ENCODE results near the gene CEP135.
"Not testable (repeated sequence)": the region's sequence is repeated elsewhere in the genome, so short reads cannot be mapped to it uniquely, and the experiment has no call there.

Gene CEP135, protein sequence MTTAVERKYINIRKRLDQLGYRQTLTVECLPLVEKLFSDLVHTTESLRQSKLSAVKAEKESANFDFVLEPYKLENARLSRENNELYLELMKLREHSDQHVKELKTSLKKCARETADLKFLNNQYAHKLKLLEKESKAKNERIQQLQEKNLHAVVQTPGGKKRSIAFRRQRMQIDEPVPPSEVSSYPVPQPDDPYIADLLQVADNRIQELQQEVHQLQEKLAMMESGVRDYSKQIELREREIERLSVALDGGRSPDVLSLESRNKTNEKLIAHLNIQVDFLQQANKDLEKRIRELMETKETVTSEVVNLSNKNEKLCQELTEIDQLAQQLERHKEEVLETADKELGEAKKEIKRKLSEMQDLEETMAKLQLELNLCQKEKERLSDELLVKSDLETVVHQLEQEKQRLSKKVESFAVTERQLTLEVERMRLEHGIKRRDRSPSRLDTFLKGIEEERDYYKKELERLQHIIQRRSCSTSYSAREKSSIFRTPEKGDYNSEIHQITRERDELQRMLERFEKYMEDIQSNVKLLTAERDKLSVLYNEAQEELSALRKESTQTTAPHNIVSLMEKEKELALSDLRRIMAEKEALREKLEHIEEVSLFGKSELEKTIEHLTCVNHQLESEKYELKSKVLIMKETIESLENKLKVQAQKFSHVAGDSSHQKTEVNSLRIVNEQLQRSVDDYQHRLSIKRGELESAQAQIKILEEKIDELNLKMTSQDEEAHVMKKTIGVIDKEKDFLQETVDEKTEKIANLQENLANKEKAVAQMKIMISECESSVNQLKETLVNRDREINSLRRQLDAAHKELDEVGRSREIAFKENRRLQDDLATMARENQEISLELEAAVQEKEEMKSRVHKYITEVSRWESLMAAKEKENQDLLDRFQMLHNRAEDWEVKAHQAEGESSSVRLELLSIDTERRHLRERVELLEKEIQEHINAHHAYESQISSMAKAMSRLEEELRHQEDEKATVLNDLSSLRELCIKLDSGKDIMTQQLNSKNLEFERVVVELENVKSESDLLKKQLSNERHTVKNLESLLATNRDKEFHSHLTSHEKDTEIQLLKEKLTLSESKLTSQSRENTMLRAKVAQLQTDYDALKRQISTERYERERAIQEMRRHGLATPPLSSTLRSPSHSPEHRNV
- long read RNA-seq, donor 1, partial matches to known transcripts = 7 of 7 reads
- long read RNA-seq, donor 1, other reads (novel, unspliced or antisense) = 0 of 7 reads
- long read RNA-seq, donor 2, full-length matches to known transcripts = 1 of 1 reads
- long read RNA-seq, donor 2, partial matches to known transcripts = 0 of 1 reads
- long read RNA-seq, donor 2, other reads (novel, unspliced or antisense) = 0 of 1 reads
- long read RNA-seq, donor 3, partial matches to known transcripts = 0 of 1 reads
- long read RNA-seq, donor 3, other reads (novel, unspliced or antisense) = 0 of 1 reads
- long read RNA-seq, donor 4, partial matches to known transcripts = 7 of 9 reads
- long read RNA-seq, donor 4, other reads (novel, unspliced or antisense) = 0 of 9 reads
- long read RNA-seq, donor 5, partial matches to known transcripts = 6 of 10 reads
- long read RNA-seq, donor 5, other reads (novel, unspliced or antisense) = 0 of 10 reads
- long read RNA-seq, donor 6 = 0 reads
- long read RNA-seq, donor 7 = 0 reads
- long read RNA-seq, donor 8 = 0 reads

DNA sequence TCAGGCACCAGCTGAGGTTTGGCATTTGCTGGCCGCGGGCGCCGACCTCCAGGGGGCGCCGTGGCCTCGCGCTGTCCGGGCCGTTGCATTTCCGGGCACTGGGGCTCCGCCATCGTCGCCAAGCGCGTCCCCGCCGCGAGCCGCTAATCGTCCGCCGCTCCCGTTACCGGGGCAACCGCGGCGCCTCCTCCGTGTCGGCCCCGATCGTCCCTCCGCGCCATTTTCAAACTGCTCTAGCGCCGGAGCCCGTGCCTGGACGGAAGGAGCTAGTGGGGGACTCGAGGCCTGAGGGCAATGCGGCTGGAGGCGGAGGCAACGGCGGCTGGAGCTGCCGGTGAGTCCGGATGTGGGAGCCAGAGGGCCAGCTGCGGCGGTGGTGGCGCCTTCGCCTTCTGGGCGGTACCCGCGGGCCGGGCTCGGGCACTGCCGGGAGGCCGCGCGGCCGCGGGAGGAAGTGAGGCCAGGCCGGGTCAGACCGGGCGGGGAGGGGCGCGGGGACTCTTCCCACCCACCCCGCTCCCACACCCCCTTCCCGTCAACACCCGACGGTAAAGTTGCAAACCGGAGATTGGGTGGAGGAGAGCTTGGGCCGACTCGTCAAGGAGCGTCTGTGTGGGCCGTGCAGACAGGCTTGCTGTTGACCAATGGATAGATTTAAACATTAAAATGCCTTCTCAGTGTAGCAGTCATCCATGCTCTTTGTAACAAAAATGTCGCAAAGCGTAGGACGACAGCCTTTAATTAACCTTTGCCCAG is at the start of gene CEP135:
Gene CEP135 (plus strand): TSS at position 220 of the 756 bp plus-strand sequence. CDS start 3,186 bp downstream, outside the sequence.
- peak; percentile 98 for DNase-seq

- no peak for DNase-seq
These were observed 46.1 kb upstream of the CEP135 start for GRCh38 chr4:55902677-55903076.

DNA sequence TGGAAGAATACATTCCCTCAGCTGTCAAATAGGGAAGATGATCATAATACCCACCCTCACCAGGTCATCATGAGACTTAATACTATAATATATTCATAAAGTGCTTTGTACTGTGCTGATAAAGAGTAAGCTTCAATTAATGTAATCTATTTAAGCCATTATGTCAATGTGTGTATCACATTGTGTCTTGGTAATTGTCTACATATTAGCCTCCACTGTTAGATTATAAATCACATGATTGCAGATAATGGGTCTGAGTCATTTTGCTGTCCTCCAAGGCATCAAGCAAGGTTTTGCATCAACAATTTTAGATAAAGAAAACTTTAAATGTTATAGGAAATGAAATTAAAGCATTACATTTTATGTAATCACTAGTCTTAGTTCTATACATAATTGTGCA is 45.2 kb upstream of the CEP135 start:
- DNase-seq = no peak

GRCh38 chr4:55904576-55904975 is 44.2 kb upstream of the CEP135 start:
- DNase-seq = no peak

DNA sequence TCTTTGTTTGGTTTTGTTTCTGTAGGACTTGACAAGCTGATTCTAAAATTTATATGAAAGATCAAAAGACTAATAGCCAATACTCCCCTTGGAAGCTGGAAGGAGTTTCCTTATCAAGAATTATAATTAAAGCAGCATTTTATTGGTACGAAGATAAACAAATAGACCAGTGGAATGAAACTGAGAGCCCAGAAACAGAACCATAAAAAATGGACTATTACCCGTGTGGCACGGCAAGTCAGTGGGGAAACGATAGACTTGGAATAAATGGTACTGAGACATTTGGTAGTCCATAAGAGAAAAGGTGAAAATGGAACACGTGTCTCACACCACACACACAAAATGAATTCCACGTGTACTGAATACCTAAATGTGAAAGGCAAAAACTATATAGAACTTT is 42.4 kb upstream of the CEP135 start:
- no peak for DNase-seq

GRCh38 chr4:55906989-55907388 is 41.8 kb upstream of the CEP135 start:
- DNase-seq = no peak

GRCh38 chr4:55907469-55907868 is 41.3 kb upstream of the CEP135 start:
- DNase-seq = no peak

GRCh38 chr4:55910140-55910539 is 38.6 kb upstream of the CEP135 start:
- no peak for DNase-seq

- DNase-seq = no peak
These were observed 36.5 kb upstream of the CEP135 start for GRCh38 chr4:55912249-55912648.

GRCh38 chr4:55920571-55920970 is 28.2 kb upstream of the CEP135 start:
- no peak for DNase-seq

- no peak for DNase-seq
These were observed 27.7 kb upstream of the CEP135 start for GRCh38 chr4:55921093-55921492.

GRCh38 chr4:55925241-55925640 is 23.5 kb upstream of the CEP135 start:
- DNase-seq = no peak

DNA sequence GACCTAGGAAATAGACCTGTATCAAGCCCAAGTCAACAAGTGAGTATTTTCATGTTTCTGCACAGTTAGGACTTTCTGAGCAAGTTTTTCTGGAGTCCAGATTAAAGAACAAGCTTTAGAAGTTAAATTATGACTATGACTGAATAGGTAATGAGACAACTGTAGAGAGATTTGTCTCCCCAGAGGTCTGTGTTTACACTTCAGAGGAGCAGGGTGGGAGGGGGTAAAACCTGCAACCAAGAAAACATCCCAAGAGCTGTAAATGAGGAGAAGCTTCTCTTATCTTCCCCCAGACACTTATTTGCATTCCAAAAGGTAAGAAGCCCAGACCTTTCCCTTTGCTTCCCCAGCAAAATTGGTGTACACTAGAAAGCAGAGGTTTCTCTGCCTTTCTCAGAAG is 22.1 kb upstream of the CEP135 start:
- DNase-seq = no peak

GRCh38 chr4:55927803-55928437 is 20.8 kb upstream of the CEP135 start:
- DNase-seq = no peak

DNA sequence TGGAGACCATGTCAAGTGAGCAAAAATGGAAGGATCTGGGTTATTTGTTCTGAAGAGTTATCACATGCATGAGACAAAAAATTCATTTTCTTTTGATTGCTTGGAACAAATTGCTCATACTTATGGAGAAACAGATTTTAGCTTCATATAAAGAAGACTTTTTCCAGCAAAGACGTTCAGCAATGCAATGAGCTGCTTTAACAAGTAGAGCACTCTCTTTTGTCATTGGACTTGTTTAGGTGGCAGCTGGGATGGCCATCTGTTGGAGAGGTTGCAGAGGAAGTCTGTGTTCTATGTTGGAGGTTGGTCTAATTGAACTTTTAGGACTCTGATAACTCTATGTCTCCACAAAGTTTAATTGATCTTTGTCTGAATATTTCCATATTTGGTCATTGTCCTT is 19.9 kb upstream of the CEP135 start:
- DNase-seq = no peak

DNA sequence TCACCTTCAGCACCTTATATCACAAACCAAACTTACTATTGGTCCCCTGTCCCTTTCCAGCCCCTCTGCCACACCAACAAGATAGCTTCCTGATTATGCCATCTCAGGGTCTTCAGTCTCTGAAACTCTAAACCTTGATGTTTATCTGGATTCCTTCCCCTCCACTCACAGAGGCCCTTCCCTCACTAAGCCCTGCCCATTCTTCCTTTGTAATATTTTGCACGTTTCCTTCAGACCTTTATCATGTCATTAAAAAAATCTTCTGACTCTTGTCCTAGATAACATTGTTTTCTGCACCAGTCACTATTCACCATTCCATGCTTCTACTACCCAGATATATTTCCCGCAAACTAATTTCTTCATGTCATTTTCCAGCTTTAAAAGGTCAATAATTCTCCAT is 17.7 kb upstream of the CEP135 start:
- DNase-seq = no peak

GRCh38 chr4:55931833-55932232 is 16.9 kb upstream of the CEP135 start:
- no peak for DNase-seq

DNA sequence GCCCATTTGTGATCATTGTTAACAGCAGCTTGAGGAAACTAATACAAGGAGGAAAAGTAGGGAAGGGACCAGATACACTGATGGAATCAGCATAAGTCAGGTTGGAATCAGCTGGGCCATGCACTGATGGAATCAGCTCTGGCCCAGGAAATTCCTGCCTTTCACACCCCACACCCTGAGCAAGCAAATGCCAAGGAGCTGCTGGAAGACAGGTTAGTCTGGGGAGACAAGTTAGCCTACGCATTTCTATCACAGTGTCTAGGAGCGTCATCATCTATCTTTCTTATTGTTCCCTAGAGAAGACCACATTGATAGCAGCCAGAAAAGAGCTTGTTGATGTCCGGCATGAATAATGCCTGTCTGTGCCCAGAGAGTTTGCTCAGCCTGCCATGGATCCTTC is 16.2 kb upstream of the CEP135 start:
- DNase-seq = no peak

DNA sequence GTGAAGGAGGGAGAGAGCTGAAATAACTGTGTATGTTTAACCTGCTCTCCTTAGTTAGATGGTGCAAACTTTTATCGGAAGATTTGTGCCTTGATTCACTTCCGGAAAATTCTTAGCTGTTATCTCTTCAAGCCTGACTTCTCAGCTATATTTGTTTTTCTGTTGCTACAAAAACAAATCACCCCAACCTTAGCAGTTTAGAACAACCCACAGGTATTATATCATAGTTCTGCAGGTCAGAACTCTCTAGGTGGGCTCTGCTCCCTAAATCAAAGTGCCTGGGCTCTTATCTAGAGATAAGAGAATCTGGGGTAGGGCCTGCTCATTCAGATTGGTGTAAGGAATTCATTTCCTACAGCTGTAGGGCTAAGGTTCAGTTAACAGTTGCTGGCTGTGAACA is 15.1 kb upstream of the CEP135 start:
- no peak for DNase-seq

DNA sequence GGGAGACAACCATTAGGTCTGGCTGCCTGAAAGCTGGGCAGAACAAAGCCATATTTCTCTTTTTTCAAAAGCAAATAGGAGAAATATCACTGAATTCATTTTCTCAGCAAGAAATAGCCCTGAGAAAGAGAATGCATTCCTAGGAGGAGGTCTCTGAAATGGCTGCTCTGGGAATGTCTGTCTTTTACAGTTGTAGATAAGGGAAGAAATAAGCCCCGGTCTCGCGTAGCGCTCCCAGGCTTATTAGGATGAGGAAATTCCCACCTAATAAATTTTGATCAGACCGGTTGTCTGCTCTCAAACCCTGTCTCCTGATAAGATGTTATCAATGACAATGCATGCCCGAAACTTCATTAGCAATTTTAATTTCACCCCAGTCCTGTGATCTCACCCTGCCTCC is 12.8 kb upstream of the CEP135 start:
- DNase-seq = not testable (repeated sequence)

DNA sequence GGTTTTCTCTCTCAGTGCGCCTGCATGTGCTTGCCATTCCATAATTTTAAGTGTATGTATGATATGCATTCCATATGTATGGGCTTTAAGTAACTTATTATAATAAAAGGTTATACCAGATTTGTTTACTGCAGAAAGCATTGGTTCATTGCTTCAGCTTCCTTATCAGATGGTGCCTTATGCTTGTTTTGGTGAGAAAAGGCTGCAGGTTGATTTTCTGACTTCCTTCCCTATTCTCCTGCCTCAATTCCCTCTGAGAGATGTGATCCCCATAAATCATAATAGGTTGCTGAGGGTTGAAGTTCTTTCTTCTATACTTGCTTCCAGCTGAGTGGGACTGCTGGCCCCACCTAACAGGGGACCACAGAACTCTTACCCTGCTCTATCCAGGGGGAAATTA is 10.3 kb upstream of the CEP135 start:
- no peak for DNase-seq

All from right kidney (tissue), 9 donors.